Neural crest cell (in vitro differentiated cells): Measurements from ENCODE around the gene FAXC. TPM values are rescaled to one million over a fixed set of nuclear protein-coding genes. Genes with fewer than 3 reads are reported as not detected.
A peak's percentile ranks its signal among the peaks of the same experiment; 100 is the strongest.

ENCODE experiments used
- DNase-seq: peaks from one replicate; pipeline ENCODE4 v3.0.0; 2021; ENCODE audit warnings: low read depth, mixed read lengths, low spot score
- H3K27ac Mint-ChIP-seq: one replicate; pipeline ENCODE4 v1.8.0; 2021; ENCODE audit warnings: mild to moderate bottlenecking, mixed read lengths; ENCODE audit not compliant: unreplicated experiment
- H3K27me3 Mint-ChIP-seq: 2 replicates; pipeline ENCODE4 v1.8.0; 2021; ENCODE audit warnings: low read depth, mild to moderate bottlenecking, mixed read lengths
- H3K36me3 Mint-ChIP-seq: 2 replicates; pipeline ENCODE4 v1.8.0; 2021; ENCODE audit warnings: low read depth, mild to moderate bottlenecking, mixed read lengths
- H3K4me1 Mint-ChIP-seq: 2 replicates; pipeline ENCODE4 v1.8.0; 2021; ENCODE audit warnings: mixed read lengths
- H3K4me3 Mint-ChIP-seq: one replicate; pipeline ENCODE4 v1.8.0; 2021; ENCODE audit warnings: mild to moderate bottlenecking, mixed read lengths
- H3K9me3 Mint-ChIP-seq: 2 replicates; pipeline ENCODE4 v1.8.0; 2021; ENCODE audit warnings: mixed read lengths
- CTCF ChIP-seq: fragments of 200-600 bp; sonication (generic); conservative IDR thresholded peaks from 2 replicates; pipeline ENCODE4 v1.5.0; 2021; ENCODE audit warnings: antibody characterized with exemption, mild to moderate bottlenecking
- total RNA-seq: library from RNA; stranded (reverse); gene quantifications from 2 replicates; pipeline ENCODE4 v1.2.1, GENCODE V29; 2021

The FAXC gene
- total RNA-seq, 1 donor from 2014 or later: 26.7 TPM

- Mint-ChIP-seq H3K4me3 (peak overlapping the region; percentile 1), H3K27ac (peak overlapping the region; percentile 89), H3K4me1 (peaks cover 30% of the 10 kb centered on the region), H3K9me3 (no peaks in the 10 kb centered on the region), H3K36me3 (peaks cover 3% of the 10 kb centered on the region), H3K27me3 (no peaks in the 10 kb centered on the region)
- no peak for DNase-seq
- no peak for TF ChIP-seq CTCF
Observed at GRCh38 chr6:99331531-99331930, 17.9 kb downstream of the FAXC start.

- Mint-ChIP-seq H3K27me3 (no peaks in the 10 kb centered on the region), H3K9me3 (no peaks in the 10 kb centered on the region), H3K4me1 (peaks cover 30% of the 10 kb centered on the region), H3K27ac (no peak overlapping the region), H3K36me3 (peaks cover 3% of the 10 kb centered on the region), H3K4me3 (no peak overlapping the region)
- TF ChIP-seq CTCF: peak; percentile 78
- DNase-seq: peak; percentile 45
Observed at GRCh38 chr6:99330159-99330558, 19.3 kb downstream of the FAXC start.

DNA sequence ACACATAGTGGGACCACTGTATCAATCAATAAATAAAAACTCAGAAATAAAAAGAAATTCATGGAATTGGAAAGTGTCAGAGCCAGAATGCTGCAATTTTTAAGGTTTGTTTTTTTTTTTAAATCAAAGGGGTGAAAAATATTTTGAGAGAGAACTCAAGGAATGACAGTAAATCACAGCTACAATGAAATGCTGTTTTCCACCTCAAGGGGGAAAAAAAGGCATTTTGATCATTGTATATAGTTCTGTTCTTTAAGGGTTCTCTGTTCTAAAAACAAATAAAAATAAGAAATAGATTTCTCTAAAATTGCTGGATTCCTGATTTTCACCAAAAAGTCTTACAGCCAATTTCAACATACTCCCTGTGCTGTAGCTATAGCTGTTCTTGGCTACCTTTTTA lies 24.5 kb downstream of the FAXC start:
- no peak for DNase-seq
- no peak overlapping the region for H3K4me3 Mint-ChIP-seq
- no peaks in the 10 kb centered on the region for H3K27me3 Mint-ChIP-seq
- no peak overlapping the region for H3K27ac Mint-ChIP-seq
- no peaks in the 10 kb centered on the region for H3K9me3 Mint-ChIP-seq
- peak; percentile 41 for TF ChIP-seq CTCF
- peaks cover 15% of the 10 kb centered on the region for H3K36me3 Mint-ChIP-seq
- peaks cover 1% of the 10 kb centered on the region for H3K4me1 Mint-ChIP-seq

- TF ChIP-seq CTCF: no peak
- DNase-seq: no peak
- Mint-ChIP-seq H3K4me1 (no peaks in the 10 kb centered on the region), H3K27ac (no peak overlapping the region), H3K36me3 (peaks cover 25% of the 10 kb centered on the region), H3K9me3 (no peaks in the 10 kb centered on the region), H3K4me3 (no peak overlapping the region), H3K27me3 (no peaks in the 10 kb centered on the region)
Observed at GRCh38 chr6:99318566-99318965, 30.9 kb downstream of the FAXC start.

DNA sequence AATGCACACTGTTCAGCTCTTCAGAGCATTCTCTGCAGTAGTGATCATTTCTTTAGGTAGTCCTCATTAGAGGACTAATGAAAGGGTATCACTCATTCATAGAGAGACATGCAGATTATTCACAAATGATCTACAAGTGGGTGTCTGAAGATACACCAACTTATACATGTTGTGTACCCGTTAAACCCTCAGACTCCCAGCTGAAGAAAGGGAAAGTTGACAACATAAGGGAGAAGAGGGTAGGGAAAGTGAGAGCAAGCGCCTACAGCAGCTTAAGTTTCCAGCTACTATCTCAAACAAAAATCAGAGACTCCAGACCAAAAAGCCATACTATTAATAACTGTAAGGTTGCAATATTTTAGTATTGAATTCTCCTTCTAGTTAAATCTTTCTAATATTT lies 37.1 kb downstream of the FAXC start:
- Mint-ChIP-seq H3K27ac (no peak overlapping the region), H3K36me3 (peaks cover 16% of the 10 kb centered on the region), H3K27me3 (no peaks in the 10 kb centered on the region), H3K4me3 (no peak overlapping the region), H3K9me3 (no peaks in the 10 kb centered on the region), H3K4me1 (peaks cover 2% of the 10 kb centered on the region)
- no peak for TF ChIP-seq CTCF
- no peak for DNase-seq

DNA sequence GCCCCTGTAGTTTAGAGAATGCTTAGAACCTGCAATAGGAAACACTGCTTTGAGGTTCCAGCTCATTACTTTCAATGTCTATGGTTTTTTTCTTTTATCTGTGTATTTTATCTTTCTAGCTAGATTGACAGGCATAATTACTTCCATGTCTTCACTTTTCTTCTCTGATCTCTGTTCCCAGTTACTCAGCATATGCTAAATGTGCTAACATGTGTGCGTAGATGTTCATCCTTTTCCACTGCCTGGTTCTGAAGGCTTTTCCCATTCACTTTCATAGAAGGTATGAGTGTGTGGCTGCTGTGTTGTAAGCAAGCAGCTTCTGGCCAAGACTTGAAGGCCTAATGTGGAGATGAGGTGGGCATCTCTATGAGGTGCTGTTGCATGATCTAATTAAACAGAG lies 38.9 kb downstream of the FAXC start:
- no peak for DNase-seq
- H3K4me3 Mint-ChIP-seq: no peak overlapping the region
- H3K27ac Mint-ChIP-seq: no peak overlapping the region
- no peaks in the 10 kb centered on the region for H3K27me3 Mint-ChIP-seq
- no peaks in the 10 kb centered on the region for H3K9me3 Mint-ChIP-seq
- peaks cover 7% of the 10 kb centered on the region for H3K4me1 Mint-ChIP-seq
- no peak for TF ChIP-seq CTCF
- H3K36me3 Mint-ChIP-seq: peaks cover 19% of the 10 kb centered on the region
